Stimulated activated CD4-positive, alpha-beta T cell treated with anti-CD3 and anti-CD28 coated beads, TNF-alpha, amount 100 ng/mL, for 1 hour (primary cell): ENCODE data around the gene CRKL.

Experiments
- DNase-seq, 3 donors: peaks; one replicate each; pipeline ENCODE4 v3.0.0-alpha.2; 2020; ENCODE audit warnings: low read depth in 3 of 3, low spot score in 1 of 3

Gene CRKL

GRCh38 chr22:20951151-20951931 is 34.1 kb downstream of the CRKL start:
- DNase-seq, result no peak

GRCh38 chr22:20951932-20952380 is 34.7 kb downstream of the CRKL start:
- DNase-seq, result no peak

GRCh38 chr22:20952544-20953341 is 35.5 kb downstream of the CRKL start:
- DNase-seq, result no peak

- no peak for DNase-seq
Measured at GRCh38 chr22:20953342-20953608, 36.1 kb downstream of the CRKL start.

GRCh38 chr22:20953668-20954500 is 36.7 kb downstream of the CRKL start:
- DNase-seq, result no peak

- no peak for DNase-seq
Measured at GRCh38 chr22:20955548-20955947, 38.3 kb downstream of the CRKL start.

GRCh38 chr22:20956258-20957101 is 39.3 kb downstream of the CRKL start:
- no peak for DNase-seq

GRCh38 chr22:20957102-20957682 is 40.0 kb downstream of the CRKL start:
- DNase-seq, result no peak

GRCh38 chr22:20957683-20958431 is 40.6 kb downstream of the CRKL start:
- no peak for DNase-seq

GRCh38 chr22:20959578-20960461 is 42.6 kb downstream of the CRKL start:
- DNase-seq, result no peak

GRCh38 chr22:20960609-20961008 is 43.4 kb downstream of the CRKL start:
- no peak for DNase-seq

GRCh38 chr22:20962491-20962945 is 45.3 kb downstream of the CRKL start:
- DNase-seq, result no peak

- no peak for DNase-seq
Measured at GRCh38 chr22:20963201-20964052, 46.2 kb downstream of the CRKL start.

- no peak for DNase-seq
Measured at GRCh38 chr22:20964090-20964798, 47.0 kb downstream of the CRKL start.

GRCh38 chr22:20964799-20965103 is 47.5 kb downstream of the CRKL start:
- DNase-seq, result no peak

- no peak for DNase-seq
Measured at GRCh38 chr22:20965104-20965887, 48.1 kb downstream of the CRKL start.
